Measurements from ENCODE around the gene UBE2Q2.

DNA sequence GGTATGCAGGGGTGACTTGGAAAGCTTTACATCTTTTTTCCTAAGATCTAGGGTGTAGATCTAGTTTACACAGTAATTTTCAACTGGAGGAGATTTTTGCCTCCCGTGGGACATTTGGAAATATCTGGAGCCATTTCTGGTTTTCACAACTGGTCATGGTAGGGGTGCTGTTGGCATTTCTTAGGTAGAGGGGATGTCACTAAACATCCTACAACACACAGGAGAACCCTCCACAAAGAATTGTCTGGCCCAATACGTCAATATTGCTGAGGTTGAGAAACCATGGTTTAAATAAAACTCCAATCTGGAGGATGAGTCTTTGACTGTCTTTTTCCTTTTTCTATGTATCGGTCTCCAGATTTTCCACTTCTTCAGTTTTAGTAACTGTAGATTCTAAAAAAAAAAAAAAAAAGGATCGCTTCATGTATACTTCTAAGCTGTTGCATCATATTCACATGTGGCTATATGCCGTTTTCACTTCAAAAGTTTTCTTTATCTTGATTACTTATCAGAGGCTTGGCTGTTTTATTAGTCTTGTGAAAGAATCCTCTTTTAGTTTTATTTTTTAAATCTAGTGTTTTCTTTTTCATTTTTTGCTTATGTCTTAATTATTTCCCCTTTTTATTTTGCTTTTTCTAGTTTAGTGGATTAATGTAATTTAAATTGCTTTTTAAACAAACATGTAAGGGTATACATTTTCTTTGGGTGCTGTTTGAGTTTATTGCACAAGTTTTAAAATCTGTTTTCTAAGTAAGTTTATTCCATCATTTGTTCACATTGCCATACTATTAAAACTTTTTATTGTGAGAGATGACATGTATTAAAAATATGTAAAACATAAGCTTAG is 21.2 kb downstream of the UBE2Q2 start:
- TF ChIP-seq SIN3A (IDR thresholded peaks at IDR 0.05; ENCODE audit: borderline replicate concordance, low read depth, low read length) (no peak), FOSL2 (IDR thresholded peaks at IDR 0.05; ENCODE audit: borderline replicate concordance, low read depth) (no peak), POLR2AphosphoS5 (IDR thresholded peaks at IDR 0.05; ENCODE audit: low read depth, low read length) (no peak), RAD21 (IDR thresholded peaks at IDR 0.05; ENCODE audit: low read length) (no peak)
- TF ChIP-seq, protein P1, sequence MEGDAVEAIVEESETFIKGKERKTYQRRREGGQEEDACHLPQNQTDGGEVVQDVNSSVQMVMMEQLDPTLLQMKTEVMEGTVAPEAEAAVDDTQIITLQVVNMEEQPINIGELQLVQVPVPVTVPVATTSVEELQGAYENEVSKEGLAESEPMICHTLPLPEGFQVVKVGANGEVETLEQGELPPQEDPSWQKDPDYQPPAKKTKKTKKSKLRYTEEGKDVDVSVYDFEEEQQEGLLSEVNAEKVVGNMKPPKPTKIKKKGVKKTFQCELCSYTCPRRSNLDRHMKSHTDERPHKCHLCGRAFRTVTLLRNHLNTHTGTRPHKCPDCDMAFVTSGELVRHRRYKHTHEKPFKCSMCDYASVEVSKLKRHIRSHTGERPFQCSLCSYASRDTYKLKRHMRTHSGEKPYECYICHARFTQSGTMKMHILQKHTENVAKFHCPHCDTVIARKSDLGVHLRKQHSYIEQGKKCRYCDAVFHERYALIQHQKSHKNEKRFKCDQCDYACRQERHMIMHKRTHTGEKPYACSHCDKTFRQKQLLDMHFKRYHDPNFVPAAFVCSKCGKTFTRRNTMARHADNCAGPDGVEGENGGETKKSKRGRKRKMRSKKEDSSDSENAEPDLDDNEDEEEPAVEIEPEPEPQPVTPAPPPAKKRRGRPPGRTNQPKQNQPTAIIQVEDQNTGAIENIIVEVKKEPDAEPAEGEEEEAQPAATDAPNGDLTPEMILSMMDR (IDR thresholded peaks at IDR 0.05): no peak
- TF ChIP-seq, protein P2, sequence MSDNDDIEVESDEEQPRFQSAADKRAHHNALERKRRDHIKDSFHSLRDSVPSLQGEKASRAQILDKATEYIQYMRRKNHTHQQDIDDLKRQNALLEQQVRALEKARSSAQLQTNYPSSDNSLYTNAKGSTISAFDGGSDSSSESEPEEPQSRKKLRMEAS (IDR thresholded peaks at IDR 0.05; ENCODE audit: low read depth): no peak
- TF ChIP-seq, protein P3, sequence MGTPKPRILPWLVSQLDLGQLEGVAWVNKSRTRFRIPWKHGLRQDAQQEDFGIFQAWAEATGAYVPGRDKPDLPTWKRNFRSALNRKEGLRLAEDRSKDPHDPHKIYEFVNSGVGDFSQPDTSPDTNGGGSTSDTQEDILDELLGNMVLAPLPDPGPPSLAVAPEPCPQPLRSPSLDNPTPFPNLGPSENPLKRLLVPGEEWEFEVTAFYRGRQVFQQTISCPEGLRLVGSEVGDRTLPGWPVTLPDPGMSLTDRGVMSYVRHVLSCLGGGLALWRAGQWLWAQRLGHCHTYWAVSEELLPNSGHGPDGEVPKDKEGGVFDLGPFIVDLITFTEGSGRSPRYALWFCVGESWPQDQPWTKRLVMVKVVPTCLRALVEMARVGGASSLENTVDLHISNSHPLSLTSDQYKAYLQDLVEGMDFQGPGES (IDR thresholded peaks at IDR 0.05; ENCODE audit: low read depth, low read length): no peak
